Colonic mucosa (tissue), 4 donors: ENCODE results near the gene PSMF1. TPM values are rescaled to one million over a fixed set of nuclear protein-coding genes. Genes with fewer than 3 reads are reported as not detected.

ENCODE experiments used
- DNase-seq: peaks from one replicate; pipeline ENCODE4 v3.0.0-alpha.2; 2020
- H3K27ac ChIP-seq: fragments of 200-600 bp; one replicate; pipeline ENCODE4 v1.8.0; 2021
- H3K27me3 ChIP-seq: fragments of 200-600 bp; one replicate; pipeline ENCODE4 v1.8.0; 2021
- H3K36me3 ChIP-seq: fragments of 200-600 bp; one replicate; pipeline ENCODE4 v1.8.0; 2021
- H3K4me1 ChIP-seq: fragments of 200-600 bp; one replicate; pipeline ENCODE4 v1.8.0; 2021; ENCODE audit warnings: mild to moderate bottlenecking
- H3K4me3 ChIP-seq: fragments of 200-600 bp; one replicate; pipeline ENCODE4 v1.8.0; 2021
- H3K9ac ChIP-seq, 2 donors: one replicate each; pipeline ENCODE4 v1.7.0; 2013; ENCODE audit warnings: control low read depth in 2 of 2, low read depth in 2 of 2, low read length in 2 of 2
- H3K9me3 ChIP-seq: fragments of 200-600 bp; one replicate; pipeline ENCODE4 v1.8.0; 2021
- CTCF ChIP-seq: fragments of 200-600 bp; IDR thresholded peaks from one replicate; pipeline ENCODE4 v1.8.0; 2022; ENCODE audit warnings: antibody characterized with exemption, mild to moderate bottlenecking
- intact Hi-C: fragments of 100-400 bp; cut with DNase I; formaldehyde crosslinking; loops from one replicate; pipeline ENCODE4 v1.14.1; 2022
- total RNA-seq, 2 donors: library from RNA; stranded (reverse); fragmentation: NEBNext Ultra II Directional in 1 of 2; extraction: Animal tissue kit (Norgen Biotek cat#: 25700) in 1 of 2; gene quantifications; one replicate each; pipeline ENCODE4 v1.2.1, GENCODE V29; 2021
- donor health status: healthy.
- donor health status: DM: no; HTN: no; CAD: no.
- donor health status: DM: no; HTN: no; CAD: no.

The PSMF1 gene
- total RNA-seq, 2 donors from 2014 or later: 138 to 163 TPM

GRCh38 chr20:1122388-1123315 lies 4.2 kb downstream of the PSMF1 start:
- H3K27ac ChIP-seq: peak overlapping the region; percentile 50
- H3K9me3 ChIP-seq: no peaks in the 10 kb centered on the region
- H3K4me1 ChIP-seq: peaks cover 23% of the 10 kb centered on the region
- H3K4me3 ChIP-seq: no peak overlapping the region
- no peaks in the 10 kb centered on the region for H3K27me3 ChIP-seq
- H3K9ac ChIP-seq: peak overlapping the region in 1 of 2 donors; percentile 19
- H3K36me3 ChIP-seq: peaks cover 12% of the 10 kb centered on the region
- TF ChIP-seq CTCF: no peak
- intact Hi-C loops: loop anchor here (10.0 kb wide), 1 partner anchor 62 kb away; the partner anchor contains the start of gene TMEM74B
- DNase-seq: peak; percentile 75

GRCh38 chr20:1123666-1124065 lies 5.3 kb downstream of the PSMF1 start:
- Histone ChIP-seq H3K27ac (no peak overlapping the region), H3K9me3 (no peaks in the 10 kb centered on the region), H3K36me3 (peaks cover 16% of the 10 kb centered on the region), H3K9ac (no peak overlapping the region), H3K4me1 (peaks cover 23% of the 10 kb centered on the region), H3K4me3 (no peak overlapping the region), H3K27me3 (no peaks in the 10 kb centered on the region)
- TF ChIP-seq CTCF: no peak
- no peak for DNase-seq
- intact Hi-C loops: loop anchor here (10.0 kb wide), 1 partner anchor 61 kb away; the partner anchor contains the start of gene TMEM74B

GRCh38 chr20:1124421-1124820 lies 6.0 kb downstream of the PSMF1 start:
- Histone ChIP-seq H3K4me3 (no peak overlapping the region), H3K9ac (no peak overlapping the region), H3K4me1 (peaks cover 23% of the 10 kb centered on the region), H3K9me3 (no peaks in the 10 kb centered on the region), H3K27me3 (no peaks in the 10 kb centered on the region), H3K36me3 (peaks cover 16% of the 10 kb centered on the region), H3K27ac (no peak overlapping the region)
- TF ChIP-seq CTCF: no peak
- intact Hi-C loops: loop anchor here (10.0 kb wide), 1 partner anchor 60 kb away; the partner anchor contains the start of gene TMEM74B
- no peak for DNase-seq

GRCh38 chr20:1125277-1125676 lies 6.9 kb downstream of the PSMF1 start:
- intact Hi-C loops: loop anchor here (10.0 kb wide), 1 partner anchor 60 kb away; the partner anchor contains the start of gene TMEM74B
- no peak for TF ChIP-seq CTCF
- H3K4me3 ChIP-seq: no peak overlapping the region
- no peak overlapping the region for H3K27ac ChIP-seq
- DNase-seq: no peak
- H3K36me3 ChIP-seq: peaks cover 16% of the 10 kb centered on the region
- H3K27me3 ChIP-seq: no peaks in the 10 kb centered on the region
- peaks cover 17% of the 10 kb centered on the region for H3K4me1 ChIP-seq
- H3K9me3 ChIP-seq: no peaks in the 10 kb centered on the region
- no peak overlapping the region for H3K9ac ChIP-seq

GRCh38 chr20:1127840-1128239 lies 9.4 kb downstream of the PSMF1 start:
- Histone ChIP-seq H3K9ac (no peak overlapping the region), H3K4me1 (peaks cover 5% of the 10 kb centered on the region), H3K27me3 (no peaks in the 10 kb centered on the region), H3K4me3 (no peak overlapping the region), H3K9me3 (no peaks in the 10 kb centered on the region), H3K27ac (no peak overlapping the region), H3K36me3 (peaks cover 24% of the 10 kb centered on the region)
- TF ChIP-seq CTCF: no peak
- intact Hi-C loops: loop anchor here (10.0 kb wide), 1 partner anchor 57 kb away; the partner anchor contains the start of gene TMEM74B
- no peak for DNase-seq
